Activated CD8-positive, alpha-beta memory T cell treated with anti-CD3 and anti-CD28 coated beads, Interleukin-2, amount 50 U/mL, for 48 hours (primary cell): Measurements from ENCODE around the gene AP2M1.

ENCODE experiments used
- DNase-seq: peaks from one replicate; pipeline ENCODE4 v3.0.0-alpha.2; 2020

AP2M1 gene

DNA sequence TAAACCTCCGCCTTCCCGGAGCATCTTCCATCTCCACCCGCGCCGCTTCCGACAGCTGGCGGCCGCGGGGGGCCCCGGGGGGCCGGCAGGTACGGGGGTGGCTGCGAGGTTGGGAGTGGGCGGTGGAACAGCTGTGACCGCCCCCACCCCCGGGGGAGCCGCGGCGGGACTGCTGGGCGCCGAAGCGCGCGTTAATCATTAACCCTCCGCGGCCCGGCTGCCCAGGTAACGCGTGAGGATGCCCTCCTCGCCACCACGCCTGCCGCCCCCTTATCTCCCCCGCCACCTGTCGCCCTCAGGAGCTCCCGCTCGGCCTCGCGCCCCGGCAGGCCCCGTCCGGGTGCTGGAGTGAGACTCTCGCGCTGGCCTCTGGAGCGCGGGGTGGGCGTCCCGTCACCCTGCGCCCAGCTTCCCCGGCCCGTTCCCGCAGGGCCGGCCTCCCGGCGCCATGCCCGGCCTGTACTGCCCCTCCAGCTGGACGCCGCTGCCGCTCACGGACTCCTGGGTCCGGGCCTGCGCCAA, 55.5 kb downstream of the AP2M1 start:
- DNase-seq, result no peak

DNA sequence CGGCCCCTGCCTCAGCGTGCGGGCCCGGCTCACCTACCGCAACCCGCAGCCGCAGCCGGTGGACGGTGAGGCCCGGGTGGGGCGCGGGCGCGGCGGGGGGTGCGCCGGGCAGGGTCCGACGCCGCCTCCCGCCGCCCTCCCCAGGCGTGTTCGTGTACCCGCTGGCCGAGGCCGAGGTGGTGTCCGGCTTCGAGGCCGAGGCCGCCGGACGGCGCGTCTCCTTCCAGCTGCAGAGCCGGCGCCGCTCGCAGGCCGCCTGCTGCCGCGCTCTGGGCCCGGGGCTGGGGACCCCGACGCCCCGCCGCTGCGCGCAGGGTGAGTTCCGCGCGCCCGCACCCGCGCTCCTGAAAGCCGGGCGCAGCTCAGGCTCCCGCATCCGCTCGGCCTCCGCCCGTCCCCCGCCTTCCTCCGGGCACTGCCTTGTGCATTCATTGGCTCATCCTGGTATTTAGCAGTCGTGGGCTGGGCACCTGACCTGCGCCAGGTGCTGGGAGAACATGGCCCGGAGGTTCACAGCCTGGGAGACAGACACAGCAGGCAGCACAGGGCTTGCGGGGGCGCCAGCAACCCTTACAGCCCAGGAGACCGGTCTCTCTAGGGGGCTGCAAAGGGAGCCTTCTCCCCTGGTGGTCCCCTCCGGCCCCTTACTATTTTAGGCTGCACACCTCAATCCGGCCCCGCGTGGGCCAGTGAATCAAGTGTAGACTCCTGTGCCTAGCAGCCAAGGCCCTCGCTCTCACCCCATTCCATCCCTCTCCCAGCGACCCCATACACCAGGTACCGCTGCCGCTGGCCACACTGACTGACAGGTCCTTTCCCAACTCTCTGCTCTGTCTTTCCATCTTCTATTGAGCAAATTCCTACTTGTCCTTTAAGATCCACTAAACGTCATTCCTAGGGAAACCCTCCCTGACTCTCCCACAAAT, 56.2 kb downstream of the AP2M1 start:
- DNase-seq, result no peak

DNA sequence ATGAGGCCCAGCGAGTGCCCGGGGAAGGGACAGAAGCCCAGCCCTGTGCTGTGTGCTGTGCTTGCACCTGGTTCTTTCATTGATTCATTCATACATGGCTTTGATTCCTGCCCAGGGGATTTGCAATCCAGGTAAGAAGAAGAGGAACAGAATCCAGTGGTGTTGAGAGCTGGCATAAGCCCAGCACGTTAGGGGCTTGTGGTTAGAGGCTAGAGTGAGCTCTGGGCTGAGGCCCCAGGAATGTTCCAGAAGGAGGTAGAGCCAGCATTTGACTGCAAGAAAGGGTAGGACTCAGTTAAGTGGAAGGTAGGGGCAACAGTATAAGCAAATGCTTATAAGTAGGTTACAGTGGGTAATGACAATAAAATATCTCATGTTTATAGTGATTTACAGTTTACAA, 57.0 kb downstream of the AP2M1 start:
- no peak for DNase-seq

DNA sequence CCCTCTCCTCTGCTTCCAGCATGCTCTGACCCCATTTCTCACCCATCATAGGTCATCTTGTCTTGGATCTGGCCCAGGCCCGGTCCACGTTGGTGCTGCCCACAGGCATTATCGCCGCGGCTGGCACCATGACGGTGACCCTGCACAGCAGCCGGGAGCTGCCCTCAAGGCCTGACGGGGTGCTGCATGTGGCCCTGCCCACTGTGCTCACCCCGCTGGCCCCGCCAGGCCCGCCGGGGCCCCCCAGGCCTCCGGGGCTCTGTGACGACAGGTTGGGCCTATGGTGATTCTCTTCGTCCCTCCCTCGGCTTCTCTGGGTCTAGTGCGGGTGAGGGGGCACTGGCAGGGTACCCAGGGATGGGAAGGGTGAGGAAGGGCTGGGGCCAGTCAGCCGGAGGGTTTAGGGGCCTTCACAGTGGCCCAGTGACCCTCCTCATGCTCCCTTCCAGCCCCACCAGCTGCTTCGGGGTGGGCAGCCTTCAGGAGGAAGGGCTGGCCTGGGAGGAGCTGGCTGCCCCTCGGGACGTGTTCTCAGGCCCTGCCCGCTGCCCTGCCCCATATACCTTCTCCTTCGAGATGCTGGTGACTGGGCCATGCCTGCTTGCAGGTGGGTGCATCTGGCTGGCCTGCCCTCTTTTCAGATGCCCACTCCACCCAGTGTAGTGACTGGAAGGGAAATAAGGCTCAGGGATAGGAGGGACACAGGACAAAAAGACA, 58.6 kb downstream of the AP2M1 start:
- DNase-seq, result no peak
